IPS-NIHi11 (cell line): ENCODE results near the gene IGFBP2.

ENCODE experiments used
- DNase-seq: peaks from one replicate; pipeline ENCODE4 v3.0.0; 2012; ENCODE audit warnings: mixed read lengths, low spot score

The IGFBP2 gene

DNA sequence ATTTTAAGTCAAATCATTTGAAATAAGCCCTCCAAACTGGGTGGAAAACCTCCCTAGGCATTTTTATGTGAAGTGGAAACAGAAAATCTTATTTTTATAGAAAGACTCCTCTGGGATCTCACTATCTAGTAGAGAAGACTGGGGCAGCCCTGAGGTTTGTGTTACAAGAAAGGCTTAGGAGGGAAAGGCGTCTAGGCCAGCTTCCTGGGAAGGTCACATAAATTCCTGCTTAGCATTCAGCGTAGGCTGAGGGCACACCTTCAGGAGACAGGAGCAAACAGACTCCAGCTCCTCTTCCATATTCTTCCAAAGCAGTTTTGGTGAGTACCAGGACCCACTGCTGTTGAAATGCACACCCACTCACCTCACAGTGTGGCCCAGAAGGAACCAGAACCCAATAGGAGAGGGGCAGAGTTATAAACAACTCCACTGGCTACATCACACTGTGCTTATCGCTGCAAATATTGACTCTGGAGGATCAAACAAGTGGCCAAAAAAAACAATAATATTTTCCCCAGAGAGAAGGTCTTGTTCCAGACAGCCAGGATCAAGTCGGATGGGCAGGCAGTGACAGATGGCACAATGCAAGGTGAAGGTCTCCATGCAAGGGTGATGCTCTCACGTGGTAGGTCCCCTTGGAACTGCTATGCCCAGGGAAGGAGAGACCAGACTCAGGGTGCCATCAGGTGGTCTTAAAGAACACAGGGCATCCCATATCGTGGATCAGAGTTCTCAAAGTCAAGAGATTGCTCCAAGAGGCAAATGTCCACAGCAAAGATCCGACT is 17.7 kb upstream of the IGFBP2 start:
- DNase-seq = no peak

DNA sequence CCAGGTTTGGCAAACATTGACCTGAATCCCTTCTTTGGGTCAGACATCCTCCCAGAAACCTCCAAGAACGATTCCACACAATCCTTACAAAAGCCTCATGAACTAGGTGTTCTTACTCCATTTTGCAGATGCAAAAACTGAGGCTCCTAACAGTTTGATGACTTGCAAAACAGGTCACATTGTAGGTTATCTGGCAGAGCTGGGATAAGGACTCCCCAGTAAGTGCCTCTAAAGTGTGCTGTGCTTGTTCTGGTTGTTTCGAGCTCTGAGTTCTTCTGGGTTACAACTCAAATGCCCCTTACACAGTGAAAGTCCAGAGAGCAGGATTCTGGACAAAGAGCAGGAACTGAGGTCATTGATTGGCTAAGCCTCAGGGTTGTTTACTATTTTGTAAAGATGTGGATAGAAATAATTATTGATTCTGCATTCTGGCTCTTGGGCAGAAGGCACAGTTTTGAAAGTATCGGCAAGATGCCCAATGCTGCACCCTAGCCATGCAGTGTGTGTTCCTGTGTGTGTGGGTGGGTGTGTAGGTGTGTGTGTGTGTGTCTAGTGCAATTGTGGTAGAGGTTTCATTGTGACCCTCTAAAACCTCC is 17.0 kb upstream of the IGFBP2 start:
- no peak for DNase-seq

DNA sequence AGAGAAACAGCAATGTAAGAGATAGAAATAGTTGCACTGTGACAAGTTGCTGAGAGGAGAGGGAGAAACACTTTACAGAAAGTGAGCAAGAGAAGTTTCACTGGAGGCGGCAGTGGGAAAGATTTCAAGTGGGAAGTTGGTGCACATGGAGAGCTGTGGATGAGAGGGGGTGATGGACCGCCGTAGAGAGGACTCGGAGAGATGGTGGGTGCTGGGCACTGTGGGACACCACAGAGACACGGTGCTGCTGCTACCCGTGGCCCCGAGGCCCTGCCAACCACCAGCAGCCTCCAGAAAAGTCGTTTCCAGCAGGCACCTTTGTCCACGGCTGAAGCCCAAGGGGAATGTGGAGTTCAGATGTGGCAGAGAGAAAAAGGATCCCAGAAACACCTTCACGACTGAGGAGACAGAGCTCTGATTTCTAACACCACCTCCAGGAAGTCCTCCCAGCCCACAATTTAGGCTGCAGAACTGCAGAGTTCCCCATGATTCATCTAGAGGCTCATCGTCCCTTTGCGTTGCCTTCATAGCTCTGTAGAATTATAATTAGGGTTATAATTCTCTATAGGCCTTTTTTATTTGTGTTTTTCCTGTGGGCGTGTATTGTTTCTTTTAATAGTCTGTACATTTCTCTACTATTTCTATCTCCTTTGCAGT is 15.9 kb upstream of the IGFBP2 start:
- DNase-seq = no peak

DNA sequence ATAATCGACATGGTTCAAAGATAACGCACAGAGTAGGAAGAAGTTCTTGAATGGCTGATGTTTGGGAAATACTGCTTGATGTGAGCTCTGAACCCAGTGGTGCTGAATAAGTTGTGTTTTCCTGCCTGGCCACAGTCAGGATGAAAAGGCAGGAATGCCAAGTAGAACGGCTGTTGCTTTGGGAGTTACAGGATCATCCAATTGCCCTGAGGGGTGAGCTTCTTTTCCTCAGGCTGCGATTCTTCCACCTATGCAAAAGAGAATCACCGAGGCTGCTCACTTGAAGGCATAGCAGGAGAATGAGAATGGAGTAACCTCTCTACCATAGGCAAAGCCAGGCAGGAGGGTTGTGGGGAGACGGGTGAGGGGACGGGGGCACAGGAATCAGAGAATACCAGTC is 14.4 kb upstream of the IGFBP2 start:
- DNase-seq = no peak

DNA sequence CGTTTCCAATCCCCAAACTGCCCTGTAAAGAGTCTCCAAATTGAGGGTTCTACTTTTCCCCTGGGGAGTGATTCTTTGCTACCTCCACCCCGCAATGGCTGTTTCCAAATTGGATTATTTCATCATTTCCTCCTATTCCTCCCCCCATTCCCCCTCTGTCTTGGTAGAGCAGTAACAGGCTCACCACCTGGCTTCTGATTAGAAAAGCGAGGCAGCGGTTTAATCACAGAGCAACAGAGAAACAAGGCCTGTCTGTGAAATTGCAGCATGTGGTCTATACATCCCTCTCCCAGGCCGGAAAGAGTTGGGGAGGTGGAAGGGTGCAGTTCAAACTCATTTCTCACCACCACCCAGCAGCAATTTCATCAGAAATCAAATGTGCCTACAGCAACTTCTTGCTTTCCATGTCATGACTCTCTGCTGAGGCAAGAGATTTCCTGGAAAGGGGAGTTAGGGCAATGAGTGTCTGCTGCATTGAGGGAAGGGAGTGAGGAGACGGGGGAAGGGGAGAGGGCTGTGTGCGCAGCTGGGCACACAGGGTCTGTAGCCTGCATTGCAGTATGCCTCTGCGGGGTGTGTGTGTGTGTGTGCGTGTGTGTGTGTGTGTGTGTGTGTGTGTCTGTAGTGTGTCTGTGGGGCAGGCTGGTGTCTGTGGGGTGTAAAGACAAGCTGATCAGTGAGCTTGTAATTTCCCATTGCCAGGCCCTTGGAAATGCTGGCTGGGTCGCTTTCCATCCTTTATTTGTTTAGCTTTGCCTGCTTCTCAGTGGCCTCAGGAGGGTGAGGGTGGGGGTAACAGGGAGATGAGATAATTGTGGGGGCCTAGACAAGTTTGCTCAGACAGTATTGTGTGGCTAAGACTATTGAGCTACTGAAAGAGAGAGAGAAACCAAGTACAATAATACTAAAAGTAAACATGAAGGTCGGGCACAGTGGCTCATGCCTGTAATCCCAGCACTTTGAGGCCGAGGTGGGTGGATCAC is 13.5 kb upstream of the IGFBP2 start:
- DNase-seq = no peak

DNA sequence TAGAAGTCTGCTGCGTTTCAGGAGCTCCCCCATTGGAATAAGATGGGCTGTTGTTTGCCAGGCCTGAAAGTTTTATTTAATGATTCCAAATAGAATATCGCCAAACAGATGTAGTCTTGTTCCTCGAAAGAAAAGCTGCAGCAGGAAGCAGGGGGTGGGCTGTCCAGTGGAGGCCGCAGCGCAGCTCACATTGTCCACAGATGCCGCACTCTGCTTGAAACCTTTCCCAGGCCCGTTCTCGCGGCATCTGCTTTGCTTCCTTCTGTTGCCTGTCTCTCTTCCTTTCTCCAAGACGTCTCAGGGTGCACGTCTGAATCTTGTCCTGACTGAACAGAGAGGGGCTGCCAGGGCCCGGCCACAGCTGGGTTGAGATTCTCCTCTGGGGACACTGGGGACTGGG is 12.4 kb upstream of the IGFBP2 start:
- DNase-seq = no peak

DNA sequence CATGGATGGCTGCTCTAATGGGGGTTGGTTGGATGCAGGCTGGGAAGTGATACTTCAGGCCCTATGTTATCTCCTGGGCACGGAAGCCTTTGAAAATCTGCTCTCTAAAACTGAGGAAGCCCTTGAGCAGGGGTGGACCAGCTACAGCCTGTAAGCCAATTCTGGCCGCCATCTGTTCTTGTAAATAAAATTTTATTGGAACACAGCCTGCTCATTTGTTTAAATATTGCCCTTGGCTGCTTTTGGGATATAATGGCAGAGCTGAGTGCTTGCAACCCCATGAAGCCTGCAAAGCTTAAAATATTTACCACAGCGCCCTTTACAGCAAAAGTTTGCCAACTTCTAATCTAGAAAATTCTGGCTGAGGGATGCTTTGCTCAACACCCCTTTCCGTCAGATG is 11.9 kb upstream of the IGFBP2 start:
- DNase-seq = no peak

DNA sequence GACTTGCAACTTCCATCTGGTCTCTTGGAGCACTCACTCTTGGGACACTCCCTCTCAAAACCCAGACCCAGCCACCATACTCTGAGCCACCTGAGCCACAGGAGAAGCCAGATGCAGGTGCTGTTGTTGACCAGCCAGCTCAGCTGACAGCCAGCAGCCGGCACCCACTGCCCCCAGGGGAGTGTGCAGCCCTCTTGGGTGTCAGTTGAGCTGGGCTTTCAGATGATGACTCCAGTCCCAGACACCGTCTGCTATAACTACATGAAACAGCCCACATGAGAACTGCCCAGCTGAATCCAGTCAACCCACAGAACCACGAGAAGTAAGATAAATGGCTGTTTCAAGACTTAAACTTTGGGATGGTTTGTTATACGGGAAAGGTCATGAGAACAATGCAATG is 10.7 kb upstream of the IGFBP2 start:
- no peak for DNase-seq

DNA sequence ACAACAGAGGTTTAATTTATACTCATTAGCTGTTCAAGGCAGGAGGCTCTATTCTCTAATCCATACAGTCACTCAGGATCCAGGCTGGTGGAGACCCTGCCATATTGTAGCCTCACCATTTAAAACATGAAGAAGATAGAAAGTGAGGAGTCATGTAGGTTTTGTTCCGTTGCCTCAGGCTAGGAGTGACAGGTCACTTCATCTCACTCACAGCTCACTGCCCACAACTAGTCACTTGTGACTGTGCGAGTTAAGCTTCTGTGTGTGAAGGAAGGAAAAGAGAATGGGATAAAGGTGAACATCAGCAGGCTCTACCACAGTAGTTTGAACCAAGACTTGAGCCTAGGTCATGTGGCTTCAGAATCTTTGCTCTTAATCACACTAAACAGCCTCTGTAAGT is 9.0 kb upstream of the IGFBP2 start:
- DNase-seq = no peak

DNA sequence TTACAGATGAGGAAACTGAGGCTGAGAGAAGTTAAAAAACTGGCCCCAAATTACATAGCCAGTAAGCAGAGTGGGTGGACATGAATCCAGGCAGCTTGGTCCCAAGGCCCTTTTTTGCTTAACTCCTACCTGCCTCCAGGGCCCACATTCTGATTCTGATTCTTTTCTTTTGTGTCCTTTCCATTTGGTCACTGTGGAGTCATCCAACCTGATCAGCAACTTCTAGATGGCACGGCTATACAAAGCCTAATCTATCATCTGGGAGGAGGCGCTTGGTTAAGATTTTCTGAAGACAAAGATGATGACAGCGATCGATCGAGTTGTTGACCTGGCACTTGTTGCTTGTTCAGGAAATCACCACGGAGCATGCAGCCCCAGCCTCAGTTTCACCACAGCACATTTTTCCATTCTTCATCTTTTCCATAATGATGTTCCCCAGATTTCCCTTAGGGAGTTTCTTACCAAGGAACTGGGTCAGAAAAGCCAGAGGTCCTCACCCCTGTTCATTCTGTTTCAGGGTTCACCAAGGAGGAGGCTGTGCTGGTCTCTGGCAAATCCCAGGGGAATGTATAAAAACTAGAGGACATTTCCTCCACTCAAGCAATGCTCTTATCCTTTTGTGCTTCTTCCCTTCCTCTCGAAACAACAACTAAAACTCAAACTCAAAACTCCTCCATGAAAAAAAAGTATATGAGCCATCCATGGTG is 6.9 kb upstream of the IGFBP2 start:
- no peak for DNase-seq

DNA sequence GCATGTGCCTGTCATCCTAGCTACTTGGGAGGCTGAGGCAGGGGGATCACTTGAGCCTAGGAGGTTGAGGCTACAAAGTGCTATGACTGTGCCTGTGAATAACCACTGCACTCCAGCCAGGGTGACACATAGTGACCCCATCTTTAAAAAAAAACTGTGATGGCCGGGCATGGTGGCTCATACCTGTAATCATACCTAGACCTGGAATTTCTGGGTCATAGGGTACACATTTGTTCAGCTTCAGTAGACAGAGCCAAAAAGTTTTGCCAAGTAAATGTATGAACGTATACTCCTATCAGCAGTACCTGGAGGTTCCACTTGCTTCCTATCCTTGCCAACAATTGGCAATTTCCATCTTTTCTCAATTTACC is 6.4 kb upstream of the IGFBP2 start:
- no peak for DNase-seq

DNA sequence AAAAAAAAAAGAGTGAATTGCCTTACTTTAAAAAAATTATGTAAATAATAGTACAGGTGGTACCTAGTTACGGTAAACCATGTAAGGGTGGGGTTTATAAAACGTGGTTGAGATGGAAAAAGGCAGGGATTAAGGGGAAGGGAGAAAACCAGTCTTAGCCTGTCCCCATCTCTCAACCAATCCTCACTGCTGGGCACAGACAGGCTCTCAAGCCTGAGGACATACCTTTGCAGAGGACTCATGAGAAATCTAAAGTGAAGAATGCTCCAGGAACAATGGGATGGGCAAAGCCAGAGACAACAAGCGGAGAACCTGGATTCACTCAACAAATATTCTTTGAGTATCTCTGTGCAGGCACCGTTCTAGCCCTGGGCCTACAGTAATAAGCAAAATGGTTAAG is 3.4 kb upstream of the IGFBP2 start:
- DNase-seq = no peak

DNA sequence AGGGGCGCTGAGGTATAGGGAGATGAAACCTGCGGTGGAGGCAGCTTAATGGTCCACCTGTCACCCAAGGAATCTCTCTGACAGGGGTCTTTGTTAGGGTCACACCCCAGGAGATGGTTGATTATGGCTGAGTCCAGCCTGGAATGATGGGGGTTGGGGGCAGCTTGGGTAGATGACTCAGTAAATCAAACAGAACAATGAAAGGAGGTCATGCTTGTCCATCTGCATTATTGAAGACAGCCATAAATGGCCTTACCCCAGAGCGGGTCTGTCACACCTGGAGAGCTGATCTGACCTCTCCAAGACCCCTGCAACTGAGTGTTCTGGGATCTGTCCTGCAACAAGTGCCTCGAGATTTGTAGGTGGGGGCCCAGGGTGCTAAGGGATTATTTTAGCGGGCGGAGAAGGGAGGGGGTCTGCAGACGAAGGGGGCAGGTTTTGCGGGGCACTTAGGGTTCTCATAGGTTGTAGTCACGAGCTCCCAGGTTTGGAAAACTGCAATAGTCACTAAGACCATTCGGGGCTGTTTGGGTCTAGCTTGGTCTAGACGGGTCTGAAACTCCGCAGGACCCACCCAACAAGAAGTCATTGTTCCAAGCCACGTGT is 771 bp upstream of the IGFBP2 start:
- DNase-seq = no peak

DNA sequence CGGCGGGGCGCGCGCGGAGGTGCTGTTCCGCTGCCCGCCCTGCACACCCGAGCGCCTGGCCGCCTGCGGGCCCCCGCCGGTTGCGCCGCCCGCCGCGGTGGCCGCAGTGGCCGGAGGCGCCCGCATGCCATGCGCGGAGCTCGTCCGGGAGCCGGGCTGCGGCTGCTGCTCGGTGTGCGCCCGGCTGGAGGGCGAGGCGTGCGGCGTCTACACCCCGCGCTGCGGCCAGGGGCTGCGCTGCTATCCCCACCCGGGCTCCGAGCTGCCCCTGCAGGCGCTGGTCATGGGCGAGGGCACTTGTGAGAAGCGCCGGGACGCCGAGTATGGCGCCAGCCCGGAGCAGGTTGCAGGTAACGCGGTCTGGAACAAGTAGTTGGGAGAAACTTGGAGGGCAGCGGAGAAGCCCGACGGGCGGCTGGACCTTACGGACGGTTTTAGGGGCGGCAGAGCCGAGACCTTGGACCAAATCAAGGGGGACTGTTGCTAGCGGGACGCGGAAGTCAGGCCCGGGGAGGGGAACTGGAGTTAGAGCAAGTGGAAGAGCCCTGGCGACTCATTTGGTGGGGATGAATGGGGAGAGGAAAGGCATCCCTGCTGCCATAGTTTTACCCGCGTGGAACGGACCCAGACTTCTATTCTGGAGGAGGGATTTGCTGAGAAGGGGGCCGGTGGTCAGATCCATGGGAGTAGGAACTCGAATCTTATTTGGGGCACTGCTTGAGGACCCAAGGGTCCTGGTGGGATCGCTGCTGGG is 573 bp downstream of the IGFBP2 start:
- no peak for DNase-seq

DNA sequence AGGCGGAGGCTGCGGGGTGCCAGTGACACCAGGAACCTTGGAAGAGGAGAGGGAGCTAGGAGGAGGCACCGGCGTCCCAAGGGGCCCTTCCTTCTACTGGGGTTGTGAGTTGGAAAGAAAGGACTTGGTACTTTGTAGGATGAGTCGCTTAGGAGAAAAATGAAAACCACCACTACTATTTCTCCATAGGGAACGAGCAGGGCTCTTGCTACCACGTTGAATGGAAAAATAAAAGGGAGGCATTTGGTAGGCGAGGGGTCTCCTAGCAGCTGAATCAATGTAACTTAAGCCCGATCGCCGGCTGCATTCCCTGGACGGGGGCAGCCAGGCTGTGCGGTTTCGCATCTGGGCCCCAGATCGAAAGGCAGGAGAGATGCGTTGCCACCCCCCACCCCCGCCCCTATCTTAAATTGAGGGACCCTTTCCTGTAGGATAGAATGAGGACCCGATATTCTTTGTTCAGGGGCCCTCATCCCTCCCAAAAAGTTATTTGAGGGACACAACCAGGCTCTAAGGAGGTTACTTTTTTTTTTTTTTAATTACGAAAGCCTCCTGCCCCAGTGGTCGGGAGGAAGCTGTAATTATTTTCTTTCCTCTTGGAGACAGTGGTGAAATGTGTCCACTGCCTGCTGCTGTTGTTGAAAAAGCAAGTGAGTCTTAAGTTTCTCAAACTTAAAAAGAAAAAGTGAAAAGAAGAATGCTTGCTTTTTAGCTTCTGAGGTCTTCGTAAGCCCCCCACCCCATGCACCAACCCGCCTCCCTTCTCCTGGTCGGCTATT is 1.3 kb downstream of the IGFBP2 start:
- no peak for DNase-seq

DNA sequence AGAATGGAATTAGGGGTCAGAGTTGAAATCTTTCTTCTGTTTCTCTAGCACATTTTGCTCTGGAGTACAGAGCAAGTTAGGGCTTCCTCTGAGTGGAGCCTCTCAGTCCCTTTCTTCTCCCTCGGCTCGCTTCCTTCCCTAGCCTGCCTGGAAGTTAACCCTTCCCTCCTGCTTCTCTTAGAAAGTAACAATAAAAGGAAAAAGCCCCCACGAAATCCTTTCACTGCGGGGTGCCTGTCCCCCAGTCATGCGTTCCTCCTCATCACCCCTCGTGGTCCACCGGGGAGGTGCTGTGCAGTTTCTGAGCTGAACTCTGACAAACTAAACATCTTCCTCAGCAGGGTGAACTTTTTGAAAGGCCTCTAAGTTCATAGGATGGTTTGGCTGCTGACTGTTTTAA is 2.0 kb downstream of the IGFBP2 start:
- DNase-seq = no peak

DNA sequence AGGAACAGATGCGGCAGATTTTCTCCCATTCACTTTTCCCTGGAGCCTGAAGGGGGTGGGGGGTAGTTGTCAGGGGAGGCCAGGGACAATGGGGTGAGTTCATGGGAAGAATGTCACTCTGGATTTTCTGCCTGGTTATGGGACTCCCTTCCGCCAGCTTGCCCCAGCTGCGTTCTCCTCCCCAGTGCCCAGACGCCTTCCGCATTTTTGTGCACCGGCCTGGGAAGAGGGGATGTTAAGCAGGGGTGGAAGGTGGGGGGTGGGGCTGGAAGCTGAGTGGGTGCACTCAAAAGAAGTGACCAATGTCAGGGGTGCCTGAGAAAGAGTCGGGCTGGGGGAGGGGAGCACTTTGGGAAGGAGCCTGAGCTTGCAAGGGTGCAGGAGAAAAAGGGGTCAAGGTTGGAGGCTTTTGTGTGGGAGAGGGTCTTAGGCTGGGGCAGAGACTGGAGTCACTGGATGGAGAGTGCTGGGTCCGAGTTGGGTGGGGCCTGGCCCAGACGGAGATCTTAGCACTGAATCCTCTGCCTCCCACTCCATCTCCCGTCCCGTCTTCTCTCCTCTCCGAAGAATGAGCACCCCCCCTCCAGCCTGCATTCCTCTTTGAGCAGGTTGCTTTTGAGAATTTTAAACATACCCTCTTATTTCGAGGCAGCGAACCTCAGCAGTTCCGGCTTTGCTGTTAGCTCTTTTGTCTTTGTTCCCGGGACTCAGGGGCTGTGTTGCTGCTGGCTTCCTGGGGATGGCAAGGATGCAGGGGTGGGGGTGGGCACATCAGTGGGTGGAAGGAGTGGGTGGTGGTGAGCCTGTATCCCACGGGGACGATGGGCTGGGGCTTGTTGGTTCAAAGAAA is 2.7 kb downstream of the IGFBP2 start:
- DNase-seq = no peak

DNA sequence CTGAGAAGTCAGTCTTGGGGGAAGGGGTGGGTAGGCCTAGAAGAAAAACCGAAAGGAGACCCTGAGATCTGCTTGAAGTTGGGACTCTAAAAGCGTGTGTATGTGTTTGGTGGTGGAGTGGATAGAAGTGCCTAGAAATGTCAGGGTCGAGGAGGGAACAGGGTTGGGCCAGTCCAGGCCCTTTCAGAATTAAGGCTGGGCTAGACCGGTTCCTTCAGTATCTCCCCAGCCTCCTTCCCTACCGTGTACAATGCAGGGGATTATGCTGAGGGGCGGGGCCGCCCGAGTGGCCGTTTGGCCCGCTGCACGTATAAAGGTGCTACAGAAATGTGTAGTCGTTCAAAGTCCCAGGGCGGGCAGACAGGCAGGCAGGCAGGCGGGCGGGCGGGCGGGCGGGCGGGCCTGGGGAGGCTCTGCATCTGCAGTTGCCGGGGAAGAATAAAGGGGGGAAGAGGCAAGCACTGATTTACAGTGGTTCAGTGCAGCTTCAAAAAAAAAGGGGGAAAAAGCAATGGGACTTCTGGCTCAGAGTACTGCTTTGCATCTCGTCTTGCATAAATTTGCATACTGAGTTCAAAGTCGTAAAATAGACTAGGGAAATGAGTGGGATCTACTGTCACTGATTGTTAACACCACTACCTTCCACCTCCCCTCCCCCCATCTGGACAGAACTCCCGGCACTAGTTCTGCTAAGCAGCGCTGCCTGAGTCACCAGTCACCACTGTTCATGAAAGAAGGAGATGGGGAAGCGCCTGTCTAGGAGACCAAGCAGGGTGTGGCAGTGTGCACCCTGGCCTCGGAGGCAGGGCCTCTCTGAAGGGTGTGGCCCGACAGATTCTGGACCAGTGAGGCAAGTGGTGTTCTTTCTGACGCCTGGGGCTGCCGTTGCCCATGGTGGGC is 3.6 kb downstream of the IGFBP2 start:
- DNase-seq = peak; percentile 63
